ENCODE measurements around the gene L3MBTL2. TPM values are rescaled to one million over a fixed set of nuclear protein-coding genes. Genes with fewer than 3 reads are reported as not detected.
A peak's percentile ranks its signal among the peaks of the same experiment; 100 is the strongest.

Gene L3MBTL2
- total RNA-seq, 1 donor from 2014 or later = 16.1 TPM

DNA sequence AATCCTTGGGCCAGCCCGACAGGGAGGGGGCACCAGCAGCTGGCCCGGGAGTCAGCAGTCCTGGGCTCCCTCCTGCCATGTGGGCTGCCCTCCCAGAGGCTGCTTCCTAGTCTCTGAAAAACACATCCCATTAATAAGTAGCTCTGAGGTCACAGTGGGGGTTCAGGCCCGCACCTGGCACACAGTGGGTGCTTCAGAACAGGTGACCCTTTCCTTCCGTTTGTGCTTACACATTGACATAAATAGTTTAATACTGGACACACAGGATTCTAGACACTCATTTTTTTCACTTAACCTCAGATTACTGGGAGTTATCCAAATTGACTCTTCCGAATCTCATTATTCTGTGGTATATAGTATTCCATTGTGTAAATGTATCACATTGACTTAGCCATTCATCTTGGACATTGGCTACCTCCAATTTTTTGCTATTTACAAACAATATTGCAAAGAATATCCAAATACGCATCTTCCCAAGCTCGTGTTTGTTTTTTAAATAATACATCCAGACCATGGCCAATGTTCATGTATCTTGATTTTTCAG lies 36.1 kb downstream of the L3MBTL2 start:
- no peak overlapping the region for H3K4me3 ChIP-seq (ENCODE audit: low read depth, low read length)
- no peak for DNase-seq (ENCODE audit: low read depth)
- TF ChIP-seq, protein P1, sequence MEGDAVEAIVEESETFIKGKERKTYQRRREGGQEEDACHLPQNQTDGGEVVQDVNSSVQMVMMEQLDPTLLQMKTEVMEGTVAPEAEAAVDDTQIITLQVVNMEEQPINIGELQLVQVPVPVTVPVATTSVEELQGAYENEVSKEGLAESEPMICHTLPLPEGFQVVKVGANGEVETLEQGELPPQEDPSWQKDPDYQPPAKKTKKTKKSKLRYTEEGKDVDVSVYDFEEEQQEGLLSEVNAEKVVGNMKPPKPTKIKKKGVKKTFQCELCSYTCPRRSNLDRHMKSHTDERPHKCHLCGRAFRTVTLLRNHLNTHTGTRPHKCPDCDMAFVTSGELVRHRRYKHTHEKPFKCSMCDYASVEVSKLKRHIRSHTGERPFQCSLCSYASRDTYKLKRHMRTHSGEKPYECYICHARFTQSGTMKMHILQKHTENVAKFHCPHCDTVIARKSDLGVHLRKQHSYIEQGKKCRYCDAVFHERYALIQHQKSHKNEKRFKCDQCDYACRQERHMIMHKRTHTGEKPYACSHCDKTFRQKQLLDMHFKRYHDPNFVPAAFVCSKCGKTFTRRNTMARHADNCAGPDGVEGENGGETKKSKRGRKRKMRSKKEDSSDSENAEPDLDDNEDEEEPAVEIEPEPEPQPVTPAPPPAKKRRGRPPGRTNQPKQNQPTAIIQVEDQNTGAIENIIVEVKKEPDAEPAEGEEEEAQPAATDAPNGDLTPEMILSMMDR (conservative IDR thresholded peaks at IDR 0.05; ENCODE audit: low read depth, low read length) = no peak

DNA sequence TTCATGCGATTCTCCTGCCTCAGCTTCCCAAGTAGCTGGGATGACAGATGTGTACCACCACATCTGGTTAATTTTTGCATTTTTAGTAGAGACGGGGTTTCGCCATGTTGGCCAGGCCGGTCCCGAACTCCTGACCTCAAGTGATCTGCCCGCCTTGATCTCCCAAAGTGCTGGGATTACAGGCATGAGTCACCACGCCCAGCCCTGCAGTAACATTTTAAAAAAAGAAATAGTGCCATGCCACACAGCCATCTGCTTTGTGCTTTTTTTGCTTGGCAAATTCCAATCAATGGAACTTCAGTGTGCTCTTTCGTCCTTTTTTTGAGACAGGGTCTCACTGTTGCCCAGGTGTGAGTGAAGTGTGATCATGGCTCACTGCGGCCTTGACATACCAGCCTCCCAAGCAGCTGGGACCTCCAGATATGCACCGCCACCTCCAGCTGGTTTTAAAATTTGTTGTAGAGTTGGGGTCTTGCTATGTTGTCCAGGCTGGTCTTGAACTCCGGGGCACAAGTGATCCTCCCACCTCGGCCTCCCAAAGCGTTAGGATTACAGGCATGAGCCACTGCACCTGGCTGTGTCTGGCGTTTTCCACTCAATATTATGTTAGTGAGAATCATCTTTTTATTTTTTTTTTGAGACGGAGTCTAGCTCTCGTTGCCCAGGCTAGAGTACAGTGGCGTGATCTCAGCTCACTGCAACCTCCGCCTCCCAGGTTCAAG lies 37.4 kb downstream of the L3MBTL2 start:
- TF ChIP-seq, protein P1 (conservative IDR thresholded peaks at IDR 0.05; ENCODE audit: low read depth, low read length) = no peak

DNA sequence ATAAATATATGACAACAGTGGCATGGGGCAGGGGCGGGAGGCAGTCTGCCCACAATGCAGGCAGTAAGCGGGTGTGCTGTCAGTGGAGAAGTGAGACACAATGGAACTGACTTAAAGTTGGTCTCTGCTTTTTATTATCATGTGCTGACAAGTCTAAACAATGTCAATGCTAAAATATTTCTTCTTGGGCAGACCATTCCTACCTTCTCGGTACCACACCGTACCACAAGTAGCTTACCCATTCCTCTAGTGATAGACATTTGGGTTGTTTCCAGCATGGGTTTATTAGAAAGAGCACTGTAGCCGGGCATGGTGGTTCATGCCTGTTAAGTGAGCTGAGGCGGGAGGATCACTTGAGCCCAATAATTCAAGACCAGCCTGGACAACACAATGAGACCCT lies 38.2 kb downstream of the L3MBTL2 start:
- H3K4me3 ChIP-seq (ENCODE audit: low read depth, low read length) = no peak overlapping the region
- no peak for DNase-seq (ENCODE audit: low read depth)

More for the DNA sequence above, 37.4 kb downstream of the L3MBTL2 start:
- no peak for DNase-seq (ENCODE audit: low read depth)
- no peak overlapping the region for H3K4me3 ChIP-seq (ENCODE audit: low read depth, low read length)

DNA sequence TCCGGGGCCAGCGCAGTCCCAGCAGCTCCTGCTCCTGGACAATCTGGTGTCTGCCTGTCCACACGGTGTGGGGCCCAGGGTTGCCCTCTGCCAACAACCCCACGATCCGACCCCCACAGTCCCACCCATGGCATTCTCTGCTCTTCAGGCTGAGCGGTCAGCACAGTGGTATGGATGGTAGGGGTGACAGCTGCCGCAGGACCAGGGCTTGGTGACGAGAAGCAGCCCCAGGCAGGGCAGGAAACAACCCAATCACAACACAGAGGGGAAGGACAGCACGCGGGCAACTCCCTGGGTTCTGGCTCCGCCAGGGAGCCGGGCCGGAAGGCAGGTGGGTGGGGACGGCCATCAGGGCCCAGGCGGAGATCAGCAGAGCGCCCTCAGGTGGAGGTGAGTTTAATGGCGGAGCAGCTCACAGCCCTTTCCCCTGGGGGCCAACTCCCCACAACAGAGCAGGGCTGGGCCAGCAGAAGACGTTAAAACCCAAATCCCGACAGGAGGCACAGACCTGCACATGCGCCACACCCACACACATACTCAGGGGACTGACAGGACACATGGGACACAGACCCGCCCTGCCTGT lies 40.9 kb downstream of the L3MBTL2 start:
- H3K4me3 ChIP-seq (ENCODE audit: low read depth, low read length) = no peak overlapping the region
- TF ChIP-seq, protein P1 (conservative IDR thresholded peaks at IDR 0.05; ENCODE audit: low read depth, low read length) = peak; percentile 15
- DNase-seq (ENCODE audit: low read depth) = no peak

More for the DNA sequence above, 38.2 kb downstream of the L3MBTL2 start:
- TF ChIP-seq, protein P1 (conservative IDR thresholded peaks at IDR 0.05; ENCODE audit: low read depth, low read length) = no peak

DNA sequence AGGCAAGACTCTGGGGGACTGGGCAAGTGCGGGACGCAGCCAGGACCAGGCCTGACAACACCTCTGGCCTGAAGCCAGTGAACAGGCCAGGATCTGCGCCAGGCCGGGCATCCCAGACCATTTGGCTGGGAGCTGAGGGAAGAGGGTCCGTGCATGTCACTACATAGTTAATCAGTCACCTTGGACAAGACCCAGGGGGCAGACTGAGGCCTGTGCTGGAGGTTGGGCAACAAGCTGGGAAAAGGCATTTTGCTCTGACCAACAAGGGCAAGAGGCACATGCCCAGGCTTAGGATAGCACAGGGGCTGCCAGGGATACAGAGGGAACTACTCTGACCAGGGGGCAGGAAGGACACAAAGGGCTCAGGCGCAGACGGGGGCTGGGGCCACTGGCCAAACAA lies 42.6 kb downstream of the L3MBTL2 start:
- no peak overlapping the region for H3K4me3 ChIP-seq (ENCODE audit: low read depth, low read length)
- TF ChIP-seq, protein P1 (conservative IDR thresholded peaks at IDR 0.05; ENCODE audit: low read depth, low read length) = no peak
- DNase-seq (ENCODE audit: low read depth) = no peak

DNA sequence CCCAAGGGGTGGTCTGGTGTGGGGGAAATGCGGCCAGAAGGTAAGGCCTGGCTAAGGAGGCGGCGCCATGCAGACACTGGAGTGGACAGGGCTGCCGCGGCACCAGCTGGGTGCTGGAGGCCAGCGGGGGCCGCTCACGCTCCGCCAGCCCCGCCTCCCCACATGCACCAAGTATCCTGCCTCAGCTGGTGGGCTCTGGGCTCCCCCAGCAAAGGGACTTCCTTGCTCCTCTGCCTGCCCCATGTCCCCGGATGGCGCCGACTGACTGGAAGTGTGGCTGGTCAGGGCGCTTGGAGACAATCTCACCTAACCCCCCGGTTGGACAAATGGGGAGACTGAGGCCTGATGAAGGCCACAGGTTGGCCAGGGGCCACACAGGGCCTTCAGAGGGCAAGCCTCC lies 43.2 kb downstream of the L3MBTL2 start:
- TF ChIP-seq, protein P1 (conservative IDR thresholded peaks at IDR 0.05; ENCODE audit: low read depth, low read length) = no peak
- no peak for DNase-seq (ENCODE audit: low read depth)
- no peak overlapping the region for H3K4me3 ChIP-seq (ENCODE audit: low read depth, low read length)

All from epithelial cell of proximal tubule (primary cell).